SHP77 treated with DMSO at 0.1 percent for 48 hours (cell line): ENCODE data around the gene RALGAPB.
"Not testable (repeated sequence)": the region's sequence is repeated elsewhere in the genome, so short reads cannot be mapped to it uniquely, and the experiment has no call there.

ENCODE experiments used
- DNase-seq: peaks from one replicate; lab custom pipeline; 2025; lab: John Stamatoyannopoulos, UW

Gene RALGAPB

GRCh38 chr20:38497246-38497935 lies 24.7 kb downstream of the RALGAPB start:
- no peak for DNase-seq

GRCh38 chr20:38498909-38499308 lies 26.3 kb downstream of the RALGAPB start:
- no peak for DNase-seq

GRCh38 chr20:38499366-38499765 lies 26.7 kb downstream of the RALGAPB start:
- DNase-seq: no peak

- DNase-seq: no peak
Observed at GRCh38 chr20:38501858-38502436, 29.3 kb downstream of the RALGAPB start.

- DNase-seq: no peak
Observed at GRCh38 chr20:38504368-38505090, 31.9 kb downstream of the RALGAPB start.

- no peak for DNase-seq
Observed at GRCh38 chr20:38505091-38505455, 32.4 kb downstream of the RALGAPB start.

GRCh38 chr20:38511726-38512125 lies 39.1 kb downstream of the RALGAPB start:
- not testable (repeated sequence) for DNase-seq

- DNase-seq: no peak
Observed at GRCh38 chr20:38514185-38514584, 41.5 kb downstream of the RALGAPB start.

GRCh38 chr20:38514947-38515346 lies 42.3 kb downstream of the RALGAPB start:
- DNase-seq: no peak

- DNase-seq: no peak
Observed at GRCh38 chr20:38515631-38516030, 43.0 kb downstream of the RALGAPB start.

- DNase-seq: no peak
Observed at GRCh38 chr20:38519426-38519825, 46.8 kb downstream of the RALGAPB start.

- no peak for DNase-seq
Observed at GRCh38 chr20:38520261-38520660, 47.6 kb downstream of the RALGAPB start.

- no peak for DNase-seq
Observed at GRCh38 chr20:38523697-38524096, 51.1 kb downstream of the RALGAPB start.

GRCh38 chr20:38528167-38528566 lies 55.5 kb downstream of the RALGAPB start:
- no peak for DNase-seq

GRCh38 chr20:38531021-38531420 lies 58.4 kb downstream of the RALGAPB start:
- DNase-seq: no peak

- DNase-seq: no peak
Observed at GRCh38 chr20:38534756-38535155, 62.1 kb downstream of the RALGAPB start.

- DNase-seq: no peak
Observed at GRCh38 chr20:38536310-38536709, 63.7 kb downstream of the RALGAPB start.

GRCh38 chr20:38537176-38537575 lies 64.5 kb downstream of the RALGAPB start:
- DNase-seq: no peak

GRCh38 chr20:38538789-38539188 lies 66.1 kb downstream of the RALGAPB start:
- DNase-seq: no peak

- DNase-seq: no peak
Observed at GRCh38 chr20:38543014-38543906, 70.6 kb downstream of the RALGAPB start.

- no peak for DNase-seq
Observed at GRCh38 chr20:38545771-38546170, 73.1 kb downstream of the RALGAPB start.
